Measurements from ENCODE around the gene STUM.

STUM gene

GRCh38 chr1:226550672-226551041, 2.1 kb downstream of the STUM start:
- DNase-seq (ENCODE audit: low read depth in 2 of 2) = no peak
- no peak for TF ChIP-seq CTCF (IDR thresholded peaks at IDR 0.05; ENCODE audit: low read depth, low read length)
- H3K4me3 ChIP-seq (replicated peaks in 1 of 2; ENCODE audit: low read depth in 2 of 2, low read length in 2 of 2) = no peak overlapping the region

- H3K4me3 ChIP-seq (replicated peaks in 1 of 2; ENCODE audit: low read depth in 2 of 2, low read length in 2 of 2) = no peak overlapping the region
- TF ChIP-seq CTCF (IDR thresholded peaks at IDR 0.05; ENCODE audit: low read depth, low read length) = no peak
- no peak for DNase-seq (ENCODE audit: low read depth in 2 of 2)
Measured at GRCh38 chr1:226551299-226551698, 2.7 kb downstream of the STUM start.

- no peak for DNase-seq (ENCODE audit: low read depth in 2 of 2)
- no peak overlapping the region for H3K4me3 ChIP-seq (replicated peaks in 1 of 2; ENCODE audit: low read depth in 2 of 2, low read length in 2 of 2)
Measured at GRCh38 chr1:226552061-226552460, 3.5 kb downstream of the STUM start.

GRCh38 chr1:226553266-226553923, 4.8 kb downstream of the STUM start:
- no peak for DNase-seq (ENCODE audit: low read depth in 2 of 2)
- no peak overlapping the region for H3K4me3 ChIP-seq (replicated peaks in 1 of 2; ENCODE audit: low read depth in 2 of 2, low read length in 2 of 2)
- no peak for TF ChIP-seq CTCF (IDR thresholded peaks at IDR 0.05; ENCODE audit: low read depth, low read length)

More at GRCh38 chr1:226552061-226552460, 3.5 kb downstream of the STUM start:
- TF ChIP-seq CTCF (IDR thresholded peaks at IDR 0.05; ENCODE audit: low read depth, low read length) = no peak

GRCh38 chr1:226553924-226554282, 5.3 kb downstream of the STUM start:
- TF ChIP-seq CTCF (IDR thresholded peaks at IDR 0.05; ENCODE audit: low read depth, low read length) = no peak
- no peak overlapping the region for H3K4me3 ChIP-seq (replicated peaks in 1 of 2; ENCODE audit: low read depth in 2 of 2, low read length in 2 of 2)
- no peak for DNase-seq (ENCODE audit: low read depth in 2 of 2)

- no peak for DNase-seq (ENCODE audit: low read depth in 2 of 2)
- H3K4me3 ChIP-seq (replicated peaks in 1 of 2; ENCODE audit: low read depth in 2 of 2, low read length in 2 of 2) = no peak overlapping the region
- no peak for TF ChIP-seq CTCF (IDR thresholded peaks at IDR 0.05; ENCODE audit: low read depth, low read length)
Measured at GRCh38 chr1:226555092-226555491, 6.5 kb downstream of the STUM start.

GRCh38 chr1:226557424-226557823, 8.9 kb downstream of the STUM start:
- DNase-seq (ENCODE audit: low read depth in 2 of 2) = no peak
- no peak overlapping the region for H3K4me3 ChIP-seq (replicated peaks in 1 of 2; ENCODE audit: low read depth in 2 of 2, low read length in 2 of 2)
- no peak for TF ChIP-seq CTCF (IDR thresholded peaks at IDR 0.05; ENCODE audit: low read depth, low read length)

All from cardiac fibroblast (primary cell).